HT-29 (cell line): ENCODE data around the gene ENO2. TPM values are rescaled to one million over a fixed set of nuclear protein-coding genes. Genes with fewer than 3 reads are reported as not detected.

ENCODE experiments used
- DNase-seq: peaks from one replicate; pipeline ENCODE4 v3.0.0-alpha.2; 2015; ENCODE audit warnings: low spot score
- small RNA-seq: library from RNA; depleted of rRNA; stranded (forward); fragments of <200 nt; gene quantifications from one replicate; pipeline ENCODE3, GENCODE V24; 2014
- total RNA-seq: library from RNA; depleted of rRNA; stranded (reverse); fragments of >200 nt; shearing (Covaris generic); gene quantifications from 2 replicates; pipeline ENCODE4 v1.2.3, GENCODE V29; 2014; rRNA removed

ENO2 gene
- total RNA-seq, 1 experiment from 2014 or later = 9.1 TPM

DNA sequence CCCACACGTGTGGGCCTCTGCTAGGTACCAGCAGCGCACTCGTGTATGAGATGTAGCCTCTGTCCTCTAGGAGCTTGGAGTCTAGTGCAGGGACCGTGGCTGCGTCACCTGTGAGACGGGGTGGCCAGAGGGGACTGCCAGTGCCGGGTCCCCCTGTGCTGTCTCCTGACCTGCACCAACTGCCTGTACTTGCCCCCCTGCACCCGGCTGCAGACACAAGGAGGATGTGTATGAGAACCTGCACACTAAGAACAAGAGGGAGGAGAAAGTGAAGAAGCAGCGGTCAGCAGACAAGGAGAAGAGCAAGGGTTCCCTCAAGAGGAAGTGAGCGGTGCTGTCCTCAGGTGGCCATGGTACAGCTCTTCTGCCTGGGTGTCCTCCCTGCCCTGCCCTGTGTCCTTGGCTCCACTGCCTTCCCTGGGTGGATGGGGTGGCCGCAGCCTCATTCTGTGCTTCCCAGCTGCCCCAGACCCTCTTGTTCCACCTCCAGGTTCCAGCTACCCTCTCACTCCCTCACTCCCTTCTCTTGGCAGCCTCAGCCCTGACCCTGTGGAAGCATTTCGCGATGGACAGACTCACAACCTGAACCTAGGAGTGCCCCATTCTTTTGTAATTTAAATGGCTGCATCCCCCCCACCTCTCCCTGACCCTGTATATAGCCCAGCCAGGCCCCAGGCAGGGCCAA, 46.4 kb downstream of the ENO2 start:
- DNase-seq = peak; percentile 54

GRCh38 chr12:6961278-6961694, 46.9 kb downstream of the ENO2 start:
- peak; percentile 71 for DNase-seq

GRCh38 chr12:6961695-6962284, 47.4 kb downstream of the ENO2 start:
- peak; percentile 91 for DNase-seq

DNA sequence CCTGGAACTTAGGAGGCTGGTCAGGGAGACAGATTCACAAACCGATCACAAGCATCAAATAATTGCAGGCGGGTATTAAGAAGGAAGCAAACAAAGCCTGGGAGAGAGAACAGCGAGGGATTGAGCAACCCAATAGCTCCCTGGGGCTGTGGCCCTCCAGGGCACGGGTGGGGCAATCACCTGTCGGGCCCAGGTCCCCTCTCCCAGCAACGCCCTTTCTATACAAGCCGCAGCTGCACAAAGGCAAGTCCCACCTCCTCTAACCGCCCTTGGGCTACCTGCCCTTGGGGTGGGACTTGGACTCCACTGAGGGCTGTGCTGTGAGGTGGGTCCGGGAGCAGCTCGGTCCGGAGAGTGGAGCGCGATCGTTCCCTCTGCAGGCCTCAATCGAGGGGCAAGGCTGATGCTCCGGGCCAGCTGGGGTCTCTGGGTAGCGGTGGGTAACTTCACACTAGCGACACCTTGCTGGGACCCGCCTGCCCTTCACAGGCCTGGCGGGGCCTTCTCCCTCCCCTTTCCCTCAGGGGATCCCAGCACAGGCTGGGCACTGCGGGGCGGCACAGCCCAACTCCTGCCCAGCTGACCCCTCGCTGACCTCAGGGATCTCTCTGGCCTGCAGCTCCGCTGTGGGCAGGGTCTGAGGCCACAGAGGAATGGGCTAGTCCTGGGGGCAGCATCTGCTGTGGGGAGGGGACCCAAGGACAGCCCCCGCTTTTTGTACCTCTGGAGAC, 48.1 kb downstream of the ENO2 start:
- DNase-seq = peak; percentile 86

DNA sequence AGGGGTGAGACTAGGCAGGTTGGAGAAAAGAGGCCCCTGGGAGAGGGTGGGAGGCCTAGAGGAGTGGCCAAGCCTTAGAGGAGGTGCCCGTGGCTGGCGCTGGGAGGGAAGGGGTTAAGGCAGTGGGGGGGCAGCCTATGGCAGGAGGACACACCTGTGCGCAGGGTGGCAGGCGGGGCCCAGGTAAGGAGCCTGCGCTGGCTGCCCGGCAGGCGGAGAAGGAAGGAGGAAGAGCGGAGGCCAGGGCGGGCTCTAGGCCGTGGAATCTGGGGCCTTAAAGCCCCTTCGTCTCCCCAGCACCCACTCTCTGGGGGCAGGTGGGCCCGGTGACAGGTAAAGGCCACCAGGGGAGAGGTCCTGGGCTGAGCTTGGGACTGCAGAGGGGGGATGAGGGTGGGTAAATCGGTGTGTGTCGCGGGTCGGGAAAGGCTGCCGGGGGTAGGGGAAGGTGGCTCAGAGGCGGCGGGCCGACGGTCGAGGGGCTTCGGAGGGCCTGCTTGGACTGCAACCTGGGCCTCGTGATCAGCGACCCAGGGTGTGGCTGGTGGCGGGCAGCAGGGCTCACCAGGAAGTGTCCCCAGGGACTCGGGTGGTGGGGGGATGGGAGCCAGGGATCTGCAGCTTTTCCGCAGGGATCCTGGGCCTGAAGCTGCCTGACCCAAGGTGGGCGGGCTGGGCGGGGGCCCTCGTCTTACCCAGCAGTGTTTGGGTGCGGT, 48.8 kb downstream of the ENO2 start:
- DNase-seq = peak; percentile 96

GRCh38 chr12:6963791-6964413, 49.5 kb downstream of the ENO2 start:
- DNase-seq = peak; percentile 56

DNA sequence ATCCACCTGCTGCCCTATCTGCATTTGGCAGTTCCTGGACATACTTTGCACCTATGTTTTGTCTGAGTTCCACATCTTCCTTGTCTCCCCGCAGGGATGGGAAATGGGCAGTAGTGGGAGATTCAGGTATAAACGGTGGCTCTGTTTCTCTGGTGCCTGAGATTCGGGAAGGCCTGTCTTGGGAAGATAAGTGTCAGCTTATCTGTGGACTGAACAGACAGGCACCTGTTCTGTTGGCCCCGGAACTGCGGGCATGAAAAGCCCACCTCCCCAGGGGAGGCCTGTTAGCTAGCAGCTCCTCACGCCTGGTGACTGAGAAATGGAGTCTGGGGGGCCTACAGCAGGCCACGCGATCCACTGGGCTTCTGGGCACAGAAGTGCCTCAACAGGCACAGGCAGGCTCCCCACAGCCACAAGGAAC, 50.2 kb downstream of the ENO2 start:
- no peak for DNase-seq

GRCh38 chr12:6965026-6965661, 50.8 kb downstream of the ENO2 start:
- peak; percentile 90 for DNase-seq

GRCh38 chr12:6965714-6966113, 51.3 kb downstream of the ENO2 start:
- DNase-seq = no peak

- DNase-seq = no peak
These were observed 52.0 kb downstream of the ENO2 start for GRCh38 chr12:6966351-6966750.

DNA sequence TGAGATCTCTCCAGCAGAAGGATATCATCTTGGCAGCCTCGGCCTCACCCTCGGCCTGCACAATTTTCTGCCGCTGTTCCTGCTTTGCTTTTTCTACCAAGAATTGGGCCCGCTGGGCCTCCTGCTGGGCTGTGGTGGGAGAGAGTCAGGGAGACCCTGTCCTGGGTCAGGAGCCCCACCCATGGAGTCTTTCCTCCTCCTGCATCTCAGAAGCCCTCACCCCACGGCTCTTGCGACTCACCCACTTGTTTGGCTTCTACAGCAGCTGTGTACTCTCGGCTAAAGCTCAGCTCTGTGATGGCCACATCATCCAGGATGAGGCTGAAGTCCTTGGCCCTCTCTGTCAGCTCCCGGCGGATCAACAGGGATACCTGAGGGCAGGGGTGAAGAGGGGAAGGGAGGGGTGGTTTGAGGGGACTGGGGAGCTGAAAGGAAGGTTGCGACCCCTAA, 53.3 kb downstream of the ENO2 start:
- DNase-seq = no peak

GRCh38 chr12:6968426-6968825, 54.0 kb downstream of the ENO2 start:
- DNase-seq = no peak

DNA sequence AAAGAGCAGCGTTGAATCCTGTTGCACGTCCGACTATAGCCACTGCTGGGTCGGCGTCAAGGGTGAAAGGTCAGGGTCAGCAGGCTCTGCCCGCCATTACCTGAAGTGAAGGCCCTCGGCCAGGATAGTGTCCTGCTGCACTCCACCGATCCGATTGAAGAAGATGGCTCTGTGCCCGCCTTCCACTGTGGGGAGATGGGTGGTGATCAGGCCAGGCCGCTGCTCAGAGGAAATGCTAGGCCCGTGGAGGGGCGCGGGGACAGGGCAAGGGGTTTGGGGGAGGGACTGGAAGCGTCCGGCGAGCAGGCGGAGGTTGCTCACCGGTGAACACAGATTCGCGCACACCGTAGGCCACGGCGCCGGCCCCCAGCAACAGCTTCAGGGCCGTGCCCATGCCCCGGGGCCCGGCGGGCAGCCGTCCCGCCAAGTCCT, 55.7 kb downstream of the ENO2 start:
- no peak for DNase-seq

Small RNAs within 50 kb of the gene (small RNA-seq; reads per million reads assigned to genes)
- gene MIR141 (31.1 reads per million, percentile 93 among the genes with 10 or more reads in this experiment), gene MIR200C (10.7 reads per million, percentile 88 among the genes with 10 or more reads in this experiment), gene RNU7-1 (not detected), gene SCARNA12 (1.2 reads per million, percentile 45 among the genes with 10 or more reads in this experiment)

Other genes with a start within 250 kb of the ENO2 start
- gene ZNF384, start 225.2 kb upstream of the ENO2 start, total RNA-seq = 23.9 and 42.5 TPM in 2 replicates
- gene PIANP, start 213.8 kb upstream of the ENO2 start, total RNA-seq = not detected in 2 replicates
- gene COPS7A, start 190.5 kb upstream of the ENO2 start, total RNA-seq = 103 and 108 TPM in 2 replicates
- gene MLF2, start 161.4 kb upstream of the ENO2 start, total RNA-seq = 383 and 384 TPM in 2 replicates
- gene PTMS, start 148.2 kb upstream of the ENO2 start, total RNA-seq = 87.6 and 105 TPM in 2 replicates
- gene LAG3, start 142.1 kb upstream of the ENO2 start, total RNA-seq = 0.05 and 0.56 TPM in 2 replicates
- 0.25 and 0.47 TPM in 2 replicates for gene CD4, start 125.1 kb upstream of the ENO2 start, total RNA-seq
- not detected in 2 replicates for gene GPR162, start 92.8 kb upstream of the ENO2 start, total RNA-seq
- 2.2 and 2.7 TPM in 2 replicates for gene P3H3, start 86.2 kb upstream of the ENO2 start, total RNA-seq
- gene GNB3, start 73.7 kb upstream of the ENO2 start, total RNA-seq = 0.97 TPM in 1 of 2 replicates, not detected in the other
- 95.5 and 126 TPM in 2 replicates for gene CDCA3, start 63.3 kb upstream of the ENO2 start, total RNA-seq
- gene USP5, start 62.4 kb upstream of the ENO2 start, total RNA-seq = 122 and 136 TPM in 2 replicates
- gene TPI1, start 47.0 kb upstream of the ENO2 start, total RNA-seq = 1,358 and 1,438 TPM in 2 replicates
- 20.2 and 21.0 TPM in 2 replicates for gene SPSB2, start 41.3 kb upstream of the ENO2 start, total RNA-seq
- gene LRRC23, start 9.8 kb upstream of the ENO2 start, total RNA-seq = 0.61 and 4.6 TPM in 2 replicates
- gene ATN1, start 13.4 kb downstream of the ENO2 start, total RNA-seq = 22.0 and 36.9 TPM in 2 replicates
- gene RNU7-1, start 29.2 kb downstream of the ENO2 start, total RNA-seq = not detected in 2 replicates
- gene C12orf57, start 29.4 kb downstream of the ENO2 start, total RNA-seq = 102 and 112 TPM in 2 replicates
- gene PTPN6, start 36.8 kb downstream of the ENO2 start, total RNA-seq = 29.2 and 35.2 TPM in 2 replicates
- gene PHB2, start 56.1 kb downstream of the ENO2 start, total RNA-seq = 417 and 420 TPM in 2 replicates
- gene EMG1, start 56.3 kb downstream of the ENO2 start, total RNA-seq = 59.5 and 64.0 TPM in 2 replicates
- gene LPCAT3, start 103.9 kb downstream of the ENO2 start, total RNA-seq = 35.9 and 37.3 TPM in 2 replicates
- gene C1S, start 146.1 kb downstream of the ENO2 start, total RNA-seq = 0.56 and 1.1 TPM in 2 replicates
- 0.03 and 0.53 TPM in 2 replicates for gene C1R, start 177.9 kb downstream of the ENO2 start, total RNA-seq
- 38.9 and 39.1 TPM in 2 replicates for gene C1RL, start 194.6 kb downstream of the ENO2 start, total RNA-seq
- gene RBP5, start 214.3 kb downstream of the ENO2 start, total RNA-seq = 0.41 TPM in 1 of 2 replicates, not detected in the other
- gene CLSTN3, start 215.8 kb downstream of the ENO2 start, total RNA-seq = 15.3 and 16.9 TPM in 2 replicates